HEK293T (cell line): Measurements from ENCODE around the gene HELT.
"Not testable (repeated sequence)": the region's sequence is repeated elsewhere in the genome, so short reads cannot be mapped to it uniquely, and the experiment has no call there.

Experiments
- BHLHE40 ChIP-seq: fragments of 450-650 bp; IDR thresholded peaks from 2 replicates; pipeline ENCODE4 v1.6.1; 2016; ENCODE audit warnings: mild to moderate bottlenecking, moderate library complexity, borderline replicate concordance
- FOXK2 ChIP-seq: fragments of 450-650 bp; IDR thresholded peaks from 2 replicates; pipeline ENCODE4 v1.6.1; 2016; ENCODE audit warnings: mild to moderate bottlenecking
- HDGF ChIP-seq: fragments of 450-650 bp; IDR thresholded peaks from 2 replicates; pipeline ENCODE4 v1.6.1; 2017; ENCODE audit warnings: antibody characterized with exemption, borderline replicate concordance
- SP1 ChIP-seq: fragments of 450-650 bp; IDR thresholded peaks from 2 replicates; pipeline ENCODE4 v1.6.1; 2017
- SUZ12 ChIP-seq: fragments of 450-650 bp; IDR thresholded peaks from 2 replicates; pipeline ENCODE4 v1.6.1; 2016; ENCODE audit warnings: mild to moderate bottlenecking
- TARDBP ChIP-seq: fragments of 450-650 bp; IDR thresholded peaks from 2 replicates; pipeline ENCODE4 v1.6.1; 2016
- ZNF384 ChIP-seq: fragments of 450-650 bp; IDR thresholded peaks from 2 replicates; pipeline ENCODE4 v1.6.1; 2016

DNA sequence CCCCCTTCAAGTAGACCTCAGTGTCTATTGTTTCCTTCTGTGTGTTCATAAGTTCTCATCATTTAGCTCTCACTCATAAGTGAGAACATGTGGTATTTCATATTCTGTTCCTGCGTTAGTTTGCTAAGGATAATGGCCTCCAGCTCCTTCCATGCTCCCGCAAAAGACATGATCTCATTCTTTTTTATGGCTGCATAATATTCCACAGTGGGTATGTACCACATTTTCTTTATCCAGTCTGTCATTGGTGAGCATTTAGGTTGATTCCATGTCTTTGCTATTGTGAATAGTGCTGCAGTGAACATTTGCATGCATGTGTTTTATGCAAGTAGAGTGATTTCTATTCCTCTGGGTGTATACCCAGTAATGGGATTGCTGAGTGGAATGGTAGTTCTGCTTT lies 41.9 kb upstream of the HELT start:
- not testable (repeated sequence) for TF ChIP-seq FOXK2, HDGF, ZNF384, SP1, SUZ12, TARDBP, BHLHE40
